Type B pancreatic cell (in vitro differentiated cells): ENCODE measurements around the gene KRTAP5-8. TPM values are rescaled to one million over a fixed set of nuclear protein-coding genes. Genes with fewer than 3 reads are reported as not detected.
A peak's percentile ranks its signal among the peaks of the same experiment; 100 is the strongest.

Experiments
- DNase-seq: peaks from one replicate; pipeline ENCODE4 v3.0.0; 2021; ENCODE audit warnings: mixed read lengths; ENCODE audit not compliant: unreplicated experiment; ENCODE audit errors: extremely low spot score
- H3K27ac Mint-ChIP-seq: 2 replicates; pipeline ENCODE4 v1.8.0; 2021; ENCODE audit warnings: mild to moderate bottlenecking, mixed read lengths
- H3K27me3 Mint-ChIP-seq: 2 replicates; pipeline ENCODE4 v1.8.0; 2021; ENCODE audit warnings: mixed read lengths
- H3K36me3 Mint-ChIP-seq: 2 replicates; pipeline ENCODE4 v1.8.0; 2021; ENCODE audit warnings: mixed read lengths
- H3K4me1 Mint-ChIP-seq: one replicate; pipeline ENCODE4 v1.8.0; 2021; ENCODE audit warnings: mixed read lengths; ENCODE audit not compliant: unreplicated experiment
- H3K4me3 Mint-ChIP-seq: 2 replicates; pipeline ENCODE4 v1.8.0; 2021; ENCODE audit warnings: mild to moderate bottlenecking, mixed read lengths
- H3K9me3 Mint-ChIP-seq: 2 replicates; pipeline ENCODE4 v1.8.0; 2021; ENCODE audit warnings: mixed read lengths
- total RNA-seq: library from RNA; stranded (reverse); gene quantifications from 2 replicates; pipeline ENCODE4 v1.2.1, GENCODE V29; 2021; ENCODE audit warnings: low replicate concordance
- TF ChIP-seq, protein P1 (sequence below): fragments of 200-600 bp; sonication (generic); conservative IDR thresholded peaks from 2 replicates; pipeline ENCODE4 v1.5.0; 2021; ENCODE audit warnings: antibody characterized with exemption, mild to moderate bottlenecking

Gene KRTAP5-8
- total RNA-seq, 1 donor from 2014 or later = not detected

GRCh38 chr11:71491531-71491930 lies 46.3 kb upstream of the KRTAP5-8 start:
- Mint-ChIP-seq H3K27me3 (no peaks in the 10 kb centered on the region), H3K27ac (no peak overlapping the region), H3K36me3 (peaks cover 33% of the 10 kb centered on the region), H3K9me3 (no peaks in the 10 kb centered on the region), H3K4me1 (peaks cover 22% of the 10 kb centered on the region), H3K4me3 (no peak overlapping the region)
- TF ChIP-seq, protein P1, sequence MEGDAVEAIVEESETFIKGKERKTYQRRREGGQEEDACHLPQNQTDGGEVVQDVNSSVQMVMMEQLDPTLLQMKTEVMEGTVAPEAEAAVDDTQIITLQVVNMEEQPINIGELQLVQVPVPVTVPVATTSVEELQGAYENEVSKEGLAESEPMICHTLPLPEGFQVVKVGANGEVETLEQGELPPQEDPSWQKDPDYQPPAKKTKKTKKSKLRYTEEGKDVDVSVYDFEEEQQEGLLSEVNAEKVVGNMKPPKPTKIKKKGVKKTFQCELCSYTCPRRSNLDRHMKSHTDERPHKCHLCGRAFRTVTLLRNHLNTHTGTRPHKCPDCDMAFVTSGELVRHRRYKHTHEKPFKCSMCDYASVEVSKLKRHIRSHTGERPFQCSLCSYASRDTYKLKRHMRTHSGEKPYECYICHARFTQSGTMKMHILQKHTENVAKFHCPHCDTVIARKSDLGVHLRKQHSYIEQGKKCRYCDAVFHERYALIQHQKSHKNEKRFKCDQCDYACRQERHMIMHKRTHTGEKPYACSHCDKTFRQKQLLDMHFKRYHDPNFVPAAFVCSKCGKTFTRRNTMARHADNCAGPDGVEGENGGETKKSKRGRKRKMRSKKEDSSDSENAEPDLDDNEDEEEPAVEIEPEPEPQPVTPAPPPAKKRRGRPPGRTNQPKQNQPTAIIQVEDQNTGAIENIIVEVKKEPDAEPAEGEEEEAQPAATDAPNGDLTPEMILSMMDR = no peak
- peak; percentile 54 for DNase-seq

GRCh38 chr11:71491940-71492339 lies 45.9 kb upstream of the KRTAP5-8 start:
- H3K27me3 Mint-ChIP-seq = no peaks in the 10 kb centered on the region
- peaks cover 34% of the 10 kb centered on the region for H3K36me3 Mint-ChIP-seq
- no peak overlapping the region for H3K27ac Mint-ChIP-seq
- no peaks in the 10 kb centered on the region for H3K9me3 Mint-ChIP-seq
- no peak for DNase-seq
- no peak overlapping the region for H3K4me3 Mint-ChIP-seq
- TF ChIP-seq, protein P1 = no peak
- H3K4me1 Mint-ChIP-seq = peaks cover 22% of the 10 kb centered on the region

DNA sequence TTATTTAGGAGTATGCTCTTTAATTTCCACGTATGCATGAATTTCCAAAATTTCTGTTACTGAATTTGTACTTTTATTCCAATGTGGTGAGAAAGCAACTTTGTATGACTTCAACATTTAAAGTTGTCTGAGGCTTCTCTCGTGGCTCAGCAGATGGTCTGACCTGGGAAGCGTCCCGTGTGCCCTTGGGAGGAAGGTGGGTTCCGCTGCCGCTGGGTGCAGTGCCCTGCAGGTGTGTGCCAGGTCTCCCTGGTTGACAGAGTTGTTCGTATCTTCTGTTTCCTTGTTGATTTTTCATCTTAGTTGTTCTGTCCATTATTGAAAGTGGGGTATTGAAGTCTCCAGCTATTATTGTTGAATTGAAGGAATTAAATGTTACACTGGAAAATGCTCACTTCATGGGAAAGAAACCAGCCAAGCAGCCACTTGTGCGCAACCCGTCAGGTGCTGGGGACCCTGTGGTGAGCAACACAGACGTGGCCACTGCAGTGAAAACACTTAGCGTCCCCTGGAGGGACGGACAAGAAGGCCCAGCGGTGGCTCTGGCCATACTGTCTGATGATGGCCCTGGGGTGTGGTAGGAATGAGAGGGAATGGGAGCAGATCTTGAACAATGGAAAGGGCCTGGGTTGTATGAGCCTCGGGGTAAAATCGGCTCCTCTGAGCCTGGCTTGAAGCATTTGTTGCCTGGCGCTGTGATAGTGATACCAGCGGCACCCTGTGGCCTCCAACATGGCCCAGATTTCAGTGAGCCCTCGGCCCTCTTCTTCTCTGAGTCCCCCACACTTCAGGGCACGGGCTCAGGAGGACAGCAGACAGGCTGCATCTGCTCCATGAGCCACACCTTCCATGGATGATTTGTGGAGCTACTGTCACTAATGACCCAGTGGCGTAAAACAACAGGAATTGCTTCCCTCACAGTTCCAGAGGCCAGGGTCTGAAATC lies 42.3 kb upstream of the KRTAP5-8 start:
- Mint-ChIP-seq H3K4me3 (no peak overlapping the region), H3K4me1 (no peaks in the 10 kb centered on the region), H3K36me3 (peaks cover 34% of the 10 kb centered on the region), H3K9me3 (no peaks in the 10 kb centered on the region), H3K27me3 (no peaks in the 10 kb centered on the region), H3K27ac (no peak overlapping the region)
- peak; percentile 44 for DNase-seq
- TF ChIP-seq, protein P1 = no peak

- TF ChIP-seq, protein P1 = no peak
- peak; percentile 60 for DNase-seq
- H3K9me3 Mint-ChIP-seq = no peaks in the 10 kb centered on the region
- H3K27ac Mint-ChIP-seq = no peak overlapping the region
- H3K27me3 Mint-ChIP-seq = no peaks in the 10 kb centered on the region
- no peaks in the 10 kb centered on the region for H3K4me1 Mint-ChIP-seq
- peaks cover 34% of the 10 kb centered on the region for H3K36me3 Mint-ChIP-seq
- H3K4me3 Mint-ChIP-seq = no peak overlapping the region
Measured at GRCh38 chr11:71496421-71496820, 41.4 kb upstream of the KRTAP5-8 start.

GRCh38 chr11:71498091-71498490 lies 39.7 kb upstream of the KRTAP5-8 start:
- peak; percentile 55 for DNase-seq
- Mint-ChIP-seq H3K36me3 (peaks cover 25% of the 10 kb centered on the region), H3K27ac (no peak overlapping the region), H3K27me3 (no peaks in the 10 kb centered on the region), H3K4me3 (no peak overlapping the region), H3K4me1 (no peaks in the 10 kb centered on the region), H3K9me3 (no peaks in the 10 kb centered on the region)
- TF ChIP-seq, protein P1 = no peak
